Glutamatergic neuron (in vitro differentiated cells): ENCODE results near the gene INTS2. TPM values are rescaled to one million over a fixed set of nuclear protein-coding genes. Genes with fewer than 3 reads are reported as not detected.

Source experiments
- DNase-seq: peaks from one replicate; pipeline ENCODE4 v3.0.0; 2022
- H3K27ac Mint-ChIP-seq: one replicate; pipeline ENCODE4 v1.8.0; 2020; ENCODE audit warnings: mild to moderate bottlenecking, mixed read lengths, inconsistent platforms; ENCODE audit not compliant: unreplicated experiment
- H3K27me3 Mint-ChIP-seq: one replicate; pipeline ENCODE4 v1.8.0; 2020; ENCODE audit warnings: mild to moderate bottlenecking, moderate library complexity, mixed read lengths, inconsistent platforms; ENCODE audit not compliant: unreplicated experiment
- H3K36me3 Mint-ChIP-seq: one replicate; pipeline ENCODE4 v1.8.0; 2020; ENCODE audit warnings: mild to moderate bottlenecking, mixed read lengths, inconsistent platforms; ENCODE audit not compliant: unreplicated experiment
- H3K4me1 Mint-ChIP-seq: one replicate; pipeline ENCODE4 v1.8.0; 2020; ENCODE audit warnings: mild to moderate bottlenecking, low read depth, mixed read lengths, inconsistent platforms; ENCODE audit not compliant: unreplicated experiment
- H3K4me3 Mint-ChIP-seq: one replicate; pipeline ENCODE4 v1.8.0; 2020; ENCODE audit warnings: mild to moderate bottlenecking, mixed read lengths, inconsistent platforms; ENCODE audit not compliant: unreplicated experiment
- H3K9me3 Mint-ChIP-seq: one replicate; pipeline ENCODE4 v1.8.0; 2020; ENCODE audit warnings: mild to moderate bottlenecking, moderate library complexity, mixed read lengths, inconsistent platforms; ENCODE audit not compliant: unreplicated experiment
- total RNA-seq: library from RNA; stranded (reverse); fragmentation: NEBNext Ultra II Directional; extraction: Animal tissue kit (Norgen Biotek cat#: 25700); gene quantifications from one replicate; pipeline ENCODE4 v1.2.1, GENCODE V29; 2021; ENCODE audit not compliant: unreplicated experiment
- TF ChIP-seq, protein P1 (sequence below): fragments of 200-600 bp; sonication (generic); IDR thresholded peaks from one replicate; pipeline ENCODE4 v1.5.0; 2021; ENCODE audit not compliant: partially characterized antibody, unreplicated experiment

INTS2 gene
- total RNA-seq, 1 donor from 2014 or later, result 16.9 TPM

DNA sequence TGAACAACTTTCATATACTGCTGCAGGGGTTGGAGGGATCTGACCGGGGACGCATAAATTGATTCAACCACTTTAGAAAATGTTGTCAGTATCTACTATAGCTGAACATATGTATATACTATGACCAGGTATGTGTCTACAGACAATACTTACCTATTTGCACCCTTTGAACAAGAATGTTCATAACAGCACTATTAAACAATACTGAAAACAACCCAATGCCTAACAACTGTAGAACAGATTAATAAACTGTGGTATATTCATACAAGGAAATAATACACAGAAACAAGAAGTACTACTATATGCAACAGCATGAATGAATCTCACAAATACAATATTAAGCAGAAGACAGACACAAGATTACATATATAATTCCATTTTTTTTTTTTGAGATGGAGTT, 74.9 kb downstream of the INTS2 start:
- no peak for DNase-seq
- Mint-ChIP-seq H3K4me3 (no peak overlapping the region), H3K36me3 (no peaks in the 10 kb centered on the region)

DNA sequence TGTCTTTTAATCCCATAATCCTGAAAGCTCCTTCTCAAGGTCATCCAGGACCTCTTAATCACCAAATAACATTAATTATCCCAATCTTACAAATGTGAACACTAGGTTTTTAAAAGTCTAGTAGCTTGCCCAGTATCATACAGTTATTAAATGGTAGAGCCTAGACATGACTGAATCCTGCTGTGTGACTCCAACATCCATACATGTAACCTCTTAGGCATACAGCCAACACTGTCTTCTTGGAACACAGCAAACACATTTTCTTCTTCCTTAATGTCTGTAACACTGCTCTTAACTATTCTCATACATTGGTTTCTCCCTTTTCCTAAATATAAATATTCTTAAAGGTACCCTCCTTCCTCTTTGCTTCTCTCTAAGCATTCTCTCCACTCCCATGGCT, 78.1 kb downstream of the INTS2 start:
- DNase-seq, result no peak
- H3K36me3 Mint-ChIP-seq, result no peaks in the 10 kb centered on the region
- H3K9me3 Mint-ChIP-seq, result no peaks in the 10 kb centered on the region
- TF ChIP-seq, protein P1, sequence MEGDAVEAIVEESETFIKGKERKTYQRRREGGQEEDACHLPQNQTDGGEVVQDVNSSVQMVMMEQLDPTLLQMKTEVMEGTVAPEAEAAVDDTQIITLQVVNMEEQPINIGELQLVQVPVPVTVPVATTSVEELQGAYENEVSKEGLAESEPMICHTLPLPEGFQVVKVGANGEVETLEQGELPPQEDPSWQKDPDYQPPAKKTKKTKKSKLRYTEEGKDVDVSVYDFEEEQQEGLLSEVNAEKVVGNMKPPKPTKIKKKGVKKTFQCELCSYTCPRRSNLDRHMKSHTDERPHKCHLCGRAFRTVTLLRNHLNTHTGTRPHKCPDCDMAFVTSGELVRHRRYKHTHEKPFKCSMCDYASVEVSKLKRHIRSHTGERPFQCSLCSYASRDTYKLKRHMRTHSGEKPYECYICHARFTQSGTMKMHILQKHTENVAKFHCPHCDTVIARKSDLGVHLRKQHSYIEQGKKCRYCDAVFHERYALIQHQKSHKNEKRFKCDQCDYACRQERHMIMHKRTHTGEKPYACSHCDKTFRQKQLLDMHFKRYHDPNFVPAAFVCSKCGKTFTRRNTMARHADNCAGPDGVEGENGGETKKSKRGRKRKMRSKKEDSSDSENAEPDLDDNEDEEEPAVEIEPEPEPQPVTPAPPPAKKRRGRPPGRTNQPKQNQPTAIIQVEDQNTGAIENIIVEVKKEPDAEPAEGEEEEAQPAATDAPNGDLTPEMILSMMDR, result no peak
- H3K27me3 Mint-ChIP-seq, result peaks cover under 1% of the 10 kb centered on the region
- no peaks in the 10 kb centered on the region for H3K4me1 Mint-ChIP-seq
- H3K27ac Mint-ChIP-seq, result no peak overlapping the region
- H3K4me3 Mint-ChIP-seq, result no peak overlapping the region

More for the DNA sequence above, 74.9 kb downstream of the INTS2 start:
- Mint-ChIP-seq H3K4me1 (no peaks in the 10 kb centered on the region), H3K9me3 (no peaks in the 10 kb centered on the region), H3K27ac (no peak overlapping the region), H3K27me3 (peaks cover 4% of the 10 kb centered on the region)
- TF ChIP-seq, protein P1, result no peak

DNA sequence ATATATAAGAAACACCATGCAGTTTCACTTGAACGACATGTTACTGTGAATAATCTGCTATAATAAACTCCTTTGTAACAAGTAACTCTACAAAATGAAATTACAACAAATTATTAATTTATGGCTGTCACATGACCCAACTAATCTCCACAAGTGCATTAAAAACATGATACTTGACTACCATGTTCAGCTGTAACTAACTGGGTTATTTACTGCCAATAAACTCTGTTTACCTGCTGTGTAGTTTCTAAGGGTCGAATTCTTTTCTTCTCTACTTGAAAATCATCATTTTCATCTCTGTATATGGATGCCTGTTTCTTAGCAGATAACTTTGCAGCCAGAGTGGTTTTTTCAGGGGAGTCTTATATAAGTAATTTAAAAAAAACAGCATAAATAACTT, 78.9 kb downstream of the INTS2 start:
- no peaks in the 10 kb centered on the region for H3K9me3 Mint-ChIP-seq
- H3K4me3 Mint-ChIP-seq, result no peak overlapping the region
- no peaks in the 10 kb centered on the region for H3K4me1 Mint-ChIP-seq
- TF ChIP-seq, protein P1, result no peak
- H3K27ac Mint-ChIP-seq, result no peak overlapping the region
- H3K36me3 Mint-ChIP-seq, result no peaks in the 10 kb centered on the region
- DNase-seq, result no peak
- H3K27me3 Mint-ChIP-seq, result no peaks in the 10 kb centered on the region

DNA sequence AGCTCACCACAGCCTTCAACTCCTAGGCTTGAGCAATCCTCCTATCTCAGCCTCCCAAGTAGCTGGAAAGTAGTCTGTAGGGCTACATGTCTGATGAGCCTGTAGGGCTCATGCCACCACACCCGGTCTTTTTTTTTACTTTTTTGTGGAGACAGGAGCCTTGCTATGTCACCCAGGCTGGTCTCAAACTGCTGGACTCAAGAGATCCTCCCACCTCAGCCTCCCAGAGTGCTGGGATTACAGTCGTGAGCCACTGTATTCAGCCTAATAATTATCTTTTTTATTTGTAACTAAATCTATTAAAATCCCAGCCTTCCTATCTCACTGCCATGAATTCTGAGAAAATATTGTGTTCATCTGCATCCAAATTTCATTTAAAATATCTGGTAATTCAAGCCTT, 79.5 kb downstream of the INTS2 start:
- TF ChIP-seq, protein P1, result no peak
- Mint-ChIP-seq H3K36me3 (no peaks in the 10 kb centered on the region), H3K27ac (no peak overlapping the region), H3K4me3 (no peak overlapping the region), H3K4me1 (no peaks in the 10 kb centered on the region), H3K9me3 (no peaks in the 10 kb centered on the region), H3K27me3 (no peaks in the 10 kb centered on the region)
- DNase-seq, result no peak

DNA sequence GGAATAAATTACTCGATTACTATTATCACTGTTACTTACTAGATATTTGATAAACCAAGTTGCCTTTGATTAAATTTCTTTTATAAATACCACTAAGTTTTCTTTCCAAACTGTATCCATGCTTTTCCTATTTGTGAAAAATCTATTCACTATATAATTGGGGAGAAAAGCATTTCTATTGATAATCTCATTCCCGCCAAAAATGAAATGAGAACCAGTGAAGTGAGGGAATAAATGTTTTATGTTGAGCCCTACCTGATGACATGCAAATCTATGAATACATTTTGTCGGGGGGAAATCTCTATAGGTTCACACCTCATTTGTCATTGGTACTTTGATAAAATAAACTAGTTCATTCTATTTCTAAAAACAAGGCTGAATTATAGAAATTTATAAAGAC, 80.1 kb downstream of the INTS2 start:
- Mint-ChIP-seq H3K4me1 (no peaks in the 10 kb centered on the region), H3K4me3 (no peak overlapping the region), H3K9me3 (no peaks in the 10 kb centered on the region), H3K27ac (no peak overlapping the region), H3K36me3 (no peaks in the 10 kb centered on the region), H3K27me3 (no peaks in the 10 kb centered on the region)
- TF ChIP-seq, protein P1, result no peak
- DNase-seq, result no peak
